HEK293 (cell line): Measurements from ENCODE around the gene TRPC6.

ENCODE experiments used
- CTCF ChIA-PET: fragments of 350-600 bp; formaldehyde crosslinking; extraction: SDS; loops from one replicate; lab custom pipeline; 2021; ENCODE audit warnings: antibody characterized with exemption; lab: Yijun Ruan, JAX
- POLR2A ChIA-PET: fragments of 300-600 bp; formaldehyde crosslinking; extraction: SDS; loops from one replicate; lab custom pipeline; 2020; ENCODE audit warnings: antibody characterized with exemption, inconsistent platforms; lab: Yijun Ruan, JAX
- H3K27ac ChIP-seq: fragments of 200-500 bp; sonication (Bioruptor generic); 2 replicates; pipeline ENCODE4 v1.5.1; 2014; ENCODE audit warnings: low read depth, low read length, control low read depth, inconsistent platforms; ENCODE audit errors: extremely low read depth
- H3K36me3 ChIP-seq, 2 experiments: fragments of 200-500 bp in 1 of 2; sonication (Bioruptor generic) in 1 of 2; 1 replicate in 1 of 2; 2 replicates in 1 of 2; pipeline ENCODE4 v1.5.1; 2014 to 2017; ENCODE audit warnings: inconsistent platforms in 2 of 2, low read length in 2 of 2; ENCODE audit not compliant: control insufficient read depth in 2 of 2, insufficient read depth in 1 of 2
- H3K4me1 ChIP-seq: fragments of 200-500 bp; sonication (Bioruptor generic); 2 replicates; pipeline ENCODE4 v1.5.1; 2014; ENCODE audit warnings: mild to moderate bottlenecking, low read length, inconsistent platforms; ENCODE audit not compliant: control insufficient read depth, insufficient read depth
- H3K4me3 ChIP-seq: 2 replicates; pipeline ENCODE4 v1.5.1; 2011; ENCODE audit warnings: low read depth, mild to moderate bottlenecking, control low read depth, low read length, moderate library complexity
- H3K9me3 ChIP-seq: fragments of 200-500 bp; sonication (Bioruptor generic); 2 replicates; pipeline ENCODE4 v1.5.1; 2014; ENCODE audit warnings: low read depth, low read length, inconsistent platforms; ENCODE audit not compliant: control insufficient read depth, insufficient read depth
- GLI4 ChIP-seq: fragments of 450-650 bp; formaldehyde crosslinking; IDR thresholded peaks from 2 replicates; pipeline ENCODE4 v1.5.1; 2016; ENCODE audit warnings: missing biosample characterization, missing genetic modification characterization
- MEIS1 ChIP-seq: sonication (generic); formaldehyde crosslinking; IDR thresholded peaks from 2 replicates; pipeline ENCODE4 v1.8.1; 2022; ENCODE audit warnings: missing genetic modification reagents, mild to moderate bottlenecking, borderline replicate concordance
- PATZ1 ChIP-seq: fragments of 450-650 bp; formaldehyde crosslinking; IDR thresholded peaks from 2 replicates; pipeline ENCODE4 v1.5.1; 2016; ENCODE audit warnings: missing biosample characterization, missing genetic modification characterization
- PRDM2 ChIP-seq: fragments of 450-650 bp; formaldehyde crosslinking; IDR thresholded peaks from 2 replicates; pipeline ENCODE4 v1.5.1; 2016; ENCODE audit warnings: missing biosample characterization, missing genetic modification characterization, borderline replicate concordance
- TCF7L2 ChIP-seq: IDR thresholded peaks from 2 replicates; pipeline ENCODE4 v1.6.1; 2011; ENCODE audit warnings: low read depth, mild to moderate bottlenecking, inconsistent platforms, low read length, moderate library complexity, borderline replicate concordance
- ZBTB21 ChIP-seq: fragments of 450-650 bp; formaldehyde crosslinking; IDR thresholded peaks from 2 replicates; pipeline ENCODE4 v1.5.1; 2017; ENCODE audit warnings: missing biosample characterization, missing genetic modification characterization
- ZBTB6 ChIP-seq: fragments of 450-650 bp; formaldehyde crosslinking; IDR thresholded peaks from 2 replicates; pipeline ENCODE4 v1.5.1; 2017; ENCODE audit warnings: missing biosample characterization, missing genetic modification characterization
- ZNF132 ChIP-seq: fragments of 450-650 bp; formaldehyde crosslinking; IDR thresholded peaks from 2 replicates; pipeline ENCODE4 v1.5.1; 2017; ENCODE audit warnings: missing biosample characterization, missing genetic modification characterization, borderline replicate concordance
- ZNF184 ChIP-seq: fragments of 450-650 bp; IDR thresholded peaks from 2 replicates; pipeline ENCODE4 v1.5.1; 2018; ENCODE audit warnings: missing biosample characterization, mild to moderate bottlenecking, missing genetic modification characterization
- ZNF211 ChIP-seq: fragments of 450-650 bp; formaldehyde crosslinking; IDR thresholded peaks from 2 replicates; pipeline ENCODE4 v1.5.1; 2016; ENCODE audit warnings: low read depth, missing biosample characterization, missing genetic modification characterization
- ZNF23 ChIP-seq: fragments of 450-650 bp; formaldehyde crosslinking; IDR thresholded peaks from 2 replicates; pipeline ENCODE4 v1.5.1; 2016; ENCODE audit warnings: missing biosample characterization, missing genetic modification characterization, borderline replicate concordance
- ZNF274 ChIP-seq, 2 experiments: fragments of 200-500 bp in 1 of 2; fragments of 450-650 bp in 1 of 2; sonication (Bioruptor generic) in 1 of 2; formaldehyde crosslinking in 1 of 2; IDR thresholded peaks; 2 replicates each; pipeline versions ENCODE4 v1.5.1 to v1.6.1; 2014 to 2016; ENCODE audit warnings: borderline replicate concordance in 1 of 2, inconsistent platforms in 1 of 2, low read length in 1 of 2, missing biosample characterization in 1 of 2, missing genetic modification characterization in 1 of 2
- ZNF335 ChIP-seq: fragments of 450-650 bp; formaldehyde crosslinking; conservative IDR thresholded peaks from 2 replicates; pipeline ENCODE4 v1.5.1; 2016; ENCODE audit warnings: missing biosample characterization, missing genetic modification characterization
- ZNF341 ChIP-seq: fragments of 450-650 bp; formaldehyde crosslinking; IDR thresholded peaks from 2 replicates; pipeline ENCODE4; 2016; ENCODE audit warnings: low read depth, missing biosample characterization, missing genetic modification characterization
- ZNF394 ChIP-seq: fragments of 450-650 bp; formaldehyde crosslinking; IDR thresholded peaks from 2 replicates; pipeline ENCODE4 v1.5.1; 2016; ENCODE audit warnings: missing biosample characterization, missing genetic modification characterization, mild to moderate bottlenecking, moderate library complexity, borderline replicate concordance
- ZNF596 ChIP-seq: fragments of 450-650 bp; IDR thresholded peaks from 2 replicates; pipeline ENCODE4 v1.5.0; 2018; ENCODE audit warnings: missing biosample characterization, mild to moderate bottlenecking, missing genetic modification characterization, moderate library complexity
- ZNF623 ChIP-seq: fragments of 450-650 bp; formaldehyde crosslinking; IDR thresholded peaks from 2 replicates; pipeline ENCODE4 v1.5.1; 2016; ENCODE audit warnings: missing biosample characterization, missing genetic modification characterization
- ZNF692 ChIP-seq: fragments of 450-650 bp; formaldehyde crosslinking; IDR thresholded peaks from 2 replicates; pipeline ENCODE4 v1.5.1; 2016; ENCODE audit warnings: missing biosample characterization, missing genetic modification characterization
- ZNF768 ChIP-seq: fragments of 450-650 bp; formaldehyde crosslinking; IDR thresholded peaks from 2 replicates; pipeline ENCODE4 v1.5.1; 2018; ENCODE audit warnings: missing biosample characterization, mild to moderate bottlenecking, missing genetic modification characterization

The TRPC6 gene

GRCh38 chr11:101445761-101446160, 138.0 kb downstream of the TRPC6 start:
- ChIA-PET CTCF (interaction anchor here (3.1 kb wide), 1 partner anchor 9 kb away, joined by 19 read pairs; no protein-coding TSS in a partner anchor), POLR2A (no interaction called here)
- Histone ChIP-seq H3K36me3 (no peaks in the 10 kb centered on the region), H3K4me3 (no peak overlapping the region), H3K4me1 (no peaks in the 10 kb centered on the region), H3K27ac (no peak overlapping the region), H3K9me3 (no peaks in the 10 kb centered on the region)
- no peak for TF ChIP-seq ZNF23 (tag by site-specific recombination)
- TF ChIP-seq TCF7L2, result no peak
- no peak for TF ChIP-seq ZNF211 (tag by site-specific recombination)
- no peak for TF ChIP-seq ZBTB6 (tag by site-specific recombination)
- no peak for TF ChIP-seq PRDM2 (tag by site-specific recombination)
- no peak for TF ChIP-seq GLI4
- TF ChIP-seq MEIS1, result no peak
- TF ChIP-seq ZBTB21 (tag by site-specific recombination), result no peak
- no peak for TF ChIP-seq ZNF768 (tag by site-specific recombination)
- TF ChIP-seq ZNF132 (tag by site-specific recombination), result no peak
- TF ChIP-seq ZNF394, result no peak
- TF ChIP-seq PATZ1 (tag by site-specific recombination), result no peak
- TF ChIP-seq ZNF341 (tag by site-specific recombination), result no peak
- TF ChIP-seq ZNF692 (tag by site-specific recombination), result no peak

GRCh38 chr11:101444851-101445250, 139.0 kb downstream of the TRPC6 start:
- no peak for TF ChIP-seq ZNF184 (tag by site-specific recombination)
- no peak for TF ChIP-seq ZNF623 (tag by site-specific recombination)
- no peak for TF ChIP-seq ZNF274 (IDR thresholded peaks at IDR 0.05; ENCODE audit: low read length)
- TF ChIP-seq ZNF274 (tag by site-specific recombination; IDR thresholded peaks at IDR 0.05; ENCODE audit: borderline replicate concordance), result no peak
- TF ChIP-seq ZNF335 (tag by site-specific recombination), result no peak
- TF ChIP-seq ZNF596 (tag by site-specific recombination), result no peak
- TF ChIP-seq, all 188 proteins: peak for 0
- Histone ChIP-seq H3K27ac (no peak overlapping the region), H3K9me3 (no peaks in the 10 kb centered on the region), H3K4me3 (no peak overlapping the region), H3K4me1 (no peaks in the 10 kb centered on the region), H3K36me3 (no peaks in the 10 kb centered on the region)
- CTCF ChIA-PET, result interaction anchor here (0.5 to 1.0 kb wide), 3 partner anchors 9 to 415 kb away, joined by 3 to 4 read pairs (median 3); no protein-coding TSS in a partner anchor
- POLR2A ChIA-PET, result no interaction called here
